T-helper 2 cell treated with Interferon-gamma antibody and Interleukin-4, amounts not matched to agents 100 ng/mL and 5 ng/mL, for 36 hours (primary cell): ENCODE results near the gene SLC38A7. TPM values are rescaled to one million over a fixed set of nuclear protein-coding genes. Genes with fewer than 3 reads are reported as not detected.
"Not testable (repeated sequence)": the region's sequence is repeated elsewhere in the genome, so short reads cannot be mapped to it uniquely, and the experiment has no call there.

ENCODE experiments used
- intact Hi-C: fragments of 100-400 bp; cut with micrococcal nuclease; formaldehyde crosslinking; loops from one replicate; pipeline ENCODE4 v1.15.1; 2023
- total RNA-seq: library from RNA; stranded (reverse); gene quantifications from 2 replicates; pipeline ENCODE4 v1.2.3, GENCODE V29; 2022

The SLC38A7 gene
- total RNA-seq, 1 donor from 2014 or later = 12.7 TPM

DNA sequence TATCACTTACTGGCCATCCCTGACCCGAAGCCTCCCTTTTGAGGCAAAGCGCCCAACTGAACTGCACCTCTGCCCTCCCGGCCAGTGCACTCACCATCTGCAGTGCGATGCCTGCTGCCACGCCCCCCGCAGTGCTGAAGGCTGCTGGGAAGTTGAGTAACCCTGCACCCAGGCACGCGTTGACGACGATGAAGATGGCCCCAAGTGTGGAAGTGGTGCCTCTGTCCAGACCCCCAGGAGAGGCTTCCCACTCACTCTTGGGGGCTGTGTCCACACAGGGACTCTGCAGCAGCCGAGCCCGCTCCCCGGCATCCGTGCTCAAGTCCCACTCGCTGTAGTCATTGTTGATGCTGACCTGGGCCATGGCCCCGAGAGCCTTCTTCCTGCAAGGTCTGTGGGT is 4.8 kb downstream of the SLC38A7 start:
- intact Hi-C loops = loop anchor here (5.0 kb wide), 1 partner anchor 162 kb away; the partner anchor contains the start of gene SETD6

DNA sequence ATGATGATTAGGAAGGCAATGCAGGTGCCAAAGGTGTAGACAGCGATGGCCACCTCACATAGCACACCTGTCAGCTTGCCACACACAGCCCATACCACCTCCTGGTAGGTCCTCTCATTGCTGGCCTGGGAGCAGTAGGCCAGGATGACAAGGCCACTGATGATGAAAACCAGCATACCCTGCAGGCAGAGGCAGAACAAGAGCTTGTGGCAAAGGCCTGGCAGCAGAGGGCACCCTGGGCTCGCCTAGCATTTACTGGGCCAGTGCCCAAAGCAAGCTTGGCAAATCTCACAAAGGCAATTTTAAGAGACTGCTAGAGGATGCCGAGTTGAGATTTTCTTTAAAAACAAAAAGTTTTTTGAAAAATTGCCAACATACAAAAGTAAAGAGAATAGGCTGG is 5.9 kb downstream of the SLC38A7 start:
- intact Hi-C loops = no loop called here

DNA sequence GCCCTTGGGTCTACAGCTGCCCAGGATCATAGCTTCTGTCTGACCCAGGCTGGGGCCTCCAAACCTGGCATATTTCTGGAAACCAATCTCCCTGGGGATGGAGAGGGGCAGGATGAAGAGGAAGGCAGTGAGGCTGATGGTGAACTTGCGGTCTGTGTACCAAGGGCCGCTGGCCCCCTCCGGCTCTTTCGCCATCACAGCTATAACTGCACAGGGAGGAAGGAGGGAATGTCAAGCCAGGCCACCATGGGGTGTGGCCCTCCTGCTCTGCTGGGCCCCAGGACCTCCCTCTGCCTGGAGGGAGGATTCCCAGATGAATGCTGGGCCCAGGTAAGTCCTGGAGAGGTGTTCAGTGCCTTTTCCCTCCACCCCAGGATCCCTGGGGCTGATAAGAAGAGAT is 6.3 kb downstream of the SLC38A7 start:
- intact Hi-C loops = no loop called here

DNA sequence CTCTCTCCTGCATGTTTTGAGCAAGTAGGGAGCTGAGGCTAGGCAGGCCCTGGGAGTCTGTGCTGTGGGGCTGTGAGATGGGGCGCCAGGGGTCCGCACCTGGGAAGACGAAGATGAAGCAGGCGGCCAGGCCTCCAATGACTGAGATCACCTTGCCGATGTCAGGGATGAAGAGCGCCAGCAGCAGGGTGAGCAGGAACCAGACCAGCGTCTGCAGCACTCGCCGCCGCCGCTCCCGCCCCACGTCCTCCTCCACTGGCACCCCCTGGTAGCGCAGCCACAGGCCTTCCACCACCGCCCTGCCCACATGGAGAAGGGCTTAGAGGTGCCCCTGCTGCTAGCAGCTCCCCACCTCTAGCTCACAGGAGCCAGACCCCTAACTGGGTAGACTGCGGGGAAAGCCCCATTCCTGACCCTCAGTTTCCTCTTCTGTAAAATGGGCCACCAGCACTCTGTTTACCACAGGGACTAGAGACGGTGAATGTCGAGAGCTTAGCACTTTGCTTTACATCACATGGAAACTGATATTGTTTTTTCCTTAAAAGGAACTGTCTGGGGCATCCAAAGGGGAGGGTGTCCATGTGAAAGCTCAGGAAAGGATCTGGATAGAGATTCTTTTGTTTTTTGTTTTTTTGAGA is 13.5 kb downstream of the SLC38A7 start:
- intact Hi-C loops = no loop called here

DNA sequence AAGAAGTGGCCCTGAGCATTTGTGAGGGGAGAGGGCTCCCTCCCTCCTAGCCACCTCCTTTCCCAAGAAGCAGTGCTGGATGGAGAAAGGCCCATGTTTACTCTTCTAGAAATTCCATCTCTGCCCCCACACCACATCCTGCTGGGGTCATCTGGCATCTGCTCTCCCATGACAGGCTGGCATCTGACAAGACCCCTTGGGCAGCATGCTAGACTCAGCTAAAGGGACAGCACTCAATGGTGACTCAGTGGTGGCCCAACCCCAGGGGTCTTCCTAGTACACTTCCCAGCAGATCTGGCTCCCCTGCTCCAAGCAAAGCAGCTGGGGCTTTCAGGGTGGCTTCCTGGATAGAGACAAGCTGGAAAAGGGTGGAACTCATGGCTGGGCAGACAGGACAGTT is 14.4 kb downstream of the SLC38A7 start:
- intact Hi-C loops = no loop called here

DNA sequence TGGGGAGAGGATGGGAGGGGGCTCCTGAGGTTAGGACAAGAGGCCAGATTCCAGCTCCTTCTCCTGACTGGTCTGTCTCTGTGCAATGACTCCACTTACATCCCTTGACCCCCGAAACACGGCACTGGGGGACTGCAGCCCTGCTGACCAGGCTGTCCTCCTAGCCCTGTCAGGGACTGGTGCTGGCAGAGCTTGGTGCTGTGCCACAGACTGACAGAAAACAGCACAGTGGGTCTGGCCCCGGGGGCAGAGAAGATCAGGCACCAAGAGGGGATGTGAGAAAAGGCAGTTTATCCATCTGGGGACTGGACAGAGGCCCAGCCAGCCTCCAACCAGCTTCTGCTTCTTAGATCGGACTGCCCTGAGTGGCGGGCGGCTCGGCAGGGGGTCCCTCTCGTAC is 19.4 kb downstream of the SLC38A7 start:
- intact Hi-C loops = no loop called here

DNA sequence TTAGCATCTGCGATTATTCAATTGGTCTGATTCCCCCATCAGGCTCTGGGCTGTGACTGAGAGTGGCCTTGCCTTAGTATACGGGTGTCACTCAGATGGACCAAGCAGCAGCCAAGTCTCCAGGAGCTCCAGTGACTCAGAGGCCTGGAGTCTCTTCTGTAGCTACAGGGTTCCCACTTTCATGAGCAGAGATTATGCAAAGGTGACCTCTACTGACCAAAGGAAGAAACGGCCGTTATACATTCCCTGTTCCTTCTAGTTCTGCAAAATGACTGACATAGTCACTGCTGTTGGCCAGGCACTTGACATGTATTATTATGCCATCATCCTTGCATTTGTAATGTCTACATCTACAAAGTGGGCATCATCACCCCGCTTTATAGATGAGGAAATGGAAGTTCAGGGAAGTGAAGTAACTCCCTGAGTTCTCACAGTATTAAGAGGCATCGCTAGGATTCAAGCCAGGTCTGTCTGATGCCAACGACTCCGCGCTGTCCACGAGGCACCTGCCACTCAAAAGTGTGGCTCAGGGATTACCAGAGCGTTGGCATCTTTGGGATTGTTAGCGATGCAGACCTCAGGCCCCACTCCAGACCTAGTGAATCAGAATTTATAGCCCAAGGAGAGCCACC is 23.3 kb downstream of the SLC38A7 start:
- intact Hi-C loops = loop anchor here (1.0 kb wide), 2 partner anchors 95 to 149 kb away; no protein-coding TSS in a partner anchor

DNA sequence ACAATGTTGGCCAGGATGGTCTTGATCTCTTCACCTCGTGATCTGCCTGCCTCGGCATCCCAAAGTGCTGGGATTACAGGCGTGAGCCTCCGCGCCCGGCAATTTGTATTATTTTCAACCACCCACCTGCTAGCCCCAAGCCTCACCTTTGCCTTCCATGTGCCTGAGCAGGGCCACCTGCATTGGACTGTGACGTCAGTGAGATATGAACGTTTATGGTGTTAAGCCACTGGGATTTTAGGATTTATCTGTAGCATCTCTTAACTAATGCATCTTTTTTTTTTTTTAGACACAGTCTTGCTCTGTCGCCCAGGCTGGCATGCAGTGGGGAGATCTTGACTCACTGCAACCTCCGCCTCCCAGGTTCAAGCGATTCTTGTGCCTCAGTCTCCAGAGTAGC is 24.7 kb downstream of the SLC38A7 start:
- intact Hi-C loops = not testable (repeated sequence)

DNA sequence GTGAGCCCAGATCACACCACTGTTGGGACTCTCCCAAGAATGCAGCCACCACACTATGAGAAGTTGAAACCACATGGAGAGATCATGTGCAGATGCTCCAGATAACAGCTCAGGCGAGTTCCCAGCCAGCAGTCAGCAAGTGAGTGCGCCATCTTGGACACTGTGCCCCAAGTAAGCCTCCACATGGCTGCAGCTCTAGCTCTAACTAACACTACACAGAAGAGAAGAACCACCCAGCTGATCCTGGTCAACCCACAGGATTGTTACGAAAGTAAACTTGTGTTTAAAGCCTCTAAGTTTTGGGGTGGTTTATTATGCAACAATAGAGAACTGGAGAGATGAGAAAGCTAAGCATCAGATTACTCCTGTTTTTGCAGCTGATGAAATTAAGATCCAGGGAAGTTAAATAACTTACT is 25.8 kb downstream of the SLC38A7 start:
- intact Hi-C loops = no loop called here

DNA sequence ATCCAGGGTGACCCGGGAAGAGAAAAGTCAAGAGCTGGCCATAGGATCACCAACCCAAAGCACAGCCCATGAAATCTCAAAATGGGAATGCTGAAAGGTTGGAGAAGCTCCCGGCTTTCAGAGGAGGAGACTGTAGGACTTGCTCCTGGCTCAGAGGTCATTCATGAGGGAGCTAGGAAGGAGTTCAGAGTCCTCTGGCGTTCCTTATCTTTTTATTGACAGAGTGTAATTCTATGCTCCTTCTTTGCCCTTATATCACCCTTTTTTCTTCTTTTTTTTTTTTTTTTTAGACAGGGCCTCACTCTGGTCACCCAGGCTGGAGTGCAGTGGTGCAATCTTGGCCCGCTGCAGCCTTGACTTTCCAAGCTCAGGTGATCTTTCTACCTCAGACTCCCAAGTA is 27.7 kb downstream of the SLC38A7 start:
- intact Hi-C loops = no loop called here

DNA sequence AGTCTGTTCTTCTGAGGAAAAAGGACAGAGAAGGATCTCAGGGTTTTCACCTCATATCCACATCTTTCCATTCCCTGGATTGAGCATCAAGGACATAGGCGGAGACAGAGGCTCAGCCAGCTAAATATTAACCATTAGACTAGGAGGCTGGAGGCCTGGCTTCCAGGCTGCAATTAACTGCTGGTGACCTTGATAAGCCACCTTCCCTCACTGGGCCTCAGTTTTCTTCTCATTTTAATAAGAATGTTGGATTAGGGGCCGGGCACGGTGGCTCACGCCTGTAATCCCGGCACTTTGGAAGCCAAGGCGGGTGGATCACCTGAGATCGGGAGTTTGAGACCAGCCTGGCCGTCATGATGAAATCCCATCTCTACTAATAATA is 29.4 kb downstream of the SLC38A7 start:
- intact Hi-C loops = no loop called here

DNA sequence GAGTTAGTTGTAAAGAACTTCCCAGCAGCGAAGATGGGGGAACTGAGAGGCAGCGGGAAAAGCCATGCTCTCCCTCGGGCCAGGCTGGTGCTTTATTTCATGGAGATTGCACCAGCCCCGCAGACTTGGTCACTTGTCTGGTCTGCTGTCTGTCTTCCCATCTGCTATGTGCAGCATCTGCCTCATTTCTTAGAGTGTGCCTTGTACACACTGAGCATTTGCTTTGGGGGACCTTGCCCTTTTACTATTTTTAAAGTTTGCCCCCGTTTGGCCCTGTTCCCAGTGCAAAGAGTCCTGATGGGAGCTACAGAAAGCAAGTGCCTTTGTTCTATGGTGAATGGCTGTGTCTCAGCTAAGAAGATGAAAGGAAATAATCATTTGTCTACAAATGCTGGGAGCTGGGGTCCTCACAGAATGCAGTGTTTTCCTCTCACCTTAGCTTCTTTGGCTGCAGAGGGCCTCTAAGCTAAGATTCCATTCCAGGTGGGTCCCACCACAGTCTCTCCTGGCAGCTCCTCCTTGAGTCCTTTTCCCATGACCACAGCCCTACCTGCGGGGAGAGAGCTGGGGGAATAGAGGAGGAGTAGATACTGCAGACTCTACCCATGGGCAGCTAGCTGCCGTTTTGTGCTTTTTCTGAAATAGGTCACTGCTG is 29.9 kb downstream of the SLC38A7 start:
- intact Hi-C loops = no loop called here

DNA sequence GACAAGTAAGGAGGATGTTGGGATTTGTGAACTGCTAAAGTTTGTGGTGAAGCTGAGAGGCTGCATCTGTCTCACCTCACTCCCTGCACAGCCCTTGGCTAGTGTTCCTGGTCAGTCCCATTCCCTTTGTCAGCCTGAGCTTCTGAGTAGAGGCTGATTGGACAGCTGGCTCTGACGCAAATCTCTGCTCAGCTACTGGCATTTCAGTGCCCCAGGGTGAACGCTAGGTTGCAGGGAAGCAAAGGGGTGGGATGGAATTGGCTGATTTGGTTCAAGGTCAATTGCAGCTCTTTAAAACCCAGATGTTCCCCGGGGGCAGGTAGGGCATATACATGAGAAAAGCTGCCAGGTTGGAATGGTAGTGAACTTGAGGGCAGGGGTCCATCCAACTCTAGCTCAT is 31.8 kb downstream of the SLC38A7 start:
- intact Hi-C loops = no loop called here

DNA sequence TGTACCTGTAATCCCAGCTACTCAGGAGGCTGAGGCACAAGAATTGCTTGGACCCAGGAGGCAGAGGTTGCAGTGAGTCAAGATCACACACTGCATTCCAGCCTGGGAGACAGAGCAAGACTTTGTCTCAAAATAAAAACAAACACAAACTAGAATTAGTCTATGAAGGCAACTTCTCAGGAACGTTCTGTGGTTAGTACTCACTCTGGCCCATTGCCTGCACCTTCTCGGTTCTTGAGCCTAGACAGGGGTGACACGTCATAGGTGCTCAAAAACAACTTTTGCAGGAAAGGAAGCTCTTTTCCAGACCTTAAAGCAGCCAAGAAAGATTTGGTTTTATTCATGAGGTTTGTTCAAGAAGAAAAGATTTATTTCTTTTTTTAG is 32.6 kb downstream of the SLC38A7 start:
- intact Hi-C loops = no loop called here

DNA sequence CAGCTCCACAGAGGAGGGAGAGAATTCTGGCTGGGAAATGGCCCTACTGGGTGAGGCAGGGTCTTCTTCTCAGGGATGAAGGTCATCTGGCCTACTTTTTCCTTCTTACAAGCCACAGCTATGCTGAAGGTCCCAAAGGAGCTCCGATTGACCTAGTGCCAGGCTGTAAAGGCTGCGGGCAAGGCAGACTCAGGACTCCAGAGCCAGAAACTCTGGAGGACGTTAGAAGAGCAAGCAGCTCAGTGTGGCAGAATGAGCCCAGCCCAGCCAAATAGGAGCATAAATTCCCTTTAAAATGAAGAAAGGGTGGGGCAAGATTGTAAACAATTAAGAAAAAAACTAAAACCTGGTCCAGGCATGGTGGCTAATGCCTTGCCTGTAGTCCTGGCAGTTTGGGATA is 34.9 kb downstream of the SLC38A7 start:
- intact Hi-C loops = no loop called here

DNA sequence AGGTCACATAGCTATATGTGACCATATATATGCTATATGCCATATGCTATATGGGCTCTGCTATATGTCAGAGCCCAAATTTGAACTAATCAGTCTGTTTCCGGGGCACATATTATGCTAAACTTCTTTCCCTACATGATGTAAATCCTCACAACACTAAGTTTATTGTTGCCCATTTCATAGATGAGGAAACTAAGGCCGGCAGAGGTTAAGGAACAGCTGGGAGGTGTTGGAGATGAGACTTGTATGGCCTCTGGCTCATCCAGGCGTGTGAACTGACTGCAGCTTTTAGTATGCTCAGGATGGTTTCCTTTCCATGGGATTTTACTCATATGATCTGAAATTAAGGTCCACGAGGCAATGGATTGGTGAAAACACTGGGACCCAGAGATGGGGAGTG is 37.5 kb downstream of the SLC38A7 start:
- intact Hi-C loops = no loop called here

DNA sequence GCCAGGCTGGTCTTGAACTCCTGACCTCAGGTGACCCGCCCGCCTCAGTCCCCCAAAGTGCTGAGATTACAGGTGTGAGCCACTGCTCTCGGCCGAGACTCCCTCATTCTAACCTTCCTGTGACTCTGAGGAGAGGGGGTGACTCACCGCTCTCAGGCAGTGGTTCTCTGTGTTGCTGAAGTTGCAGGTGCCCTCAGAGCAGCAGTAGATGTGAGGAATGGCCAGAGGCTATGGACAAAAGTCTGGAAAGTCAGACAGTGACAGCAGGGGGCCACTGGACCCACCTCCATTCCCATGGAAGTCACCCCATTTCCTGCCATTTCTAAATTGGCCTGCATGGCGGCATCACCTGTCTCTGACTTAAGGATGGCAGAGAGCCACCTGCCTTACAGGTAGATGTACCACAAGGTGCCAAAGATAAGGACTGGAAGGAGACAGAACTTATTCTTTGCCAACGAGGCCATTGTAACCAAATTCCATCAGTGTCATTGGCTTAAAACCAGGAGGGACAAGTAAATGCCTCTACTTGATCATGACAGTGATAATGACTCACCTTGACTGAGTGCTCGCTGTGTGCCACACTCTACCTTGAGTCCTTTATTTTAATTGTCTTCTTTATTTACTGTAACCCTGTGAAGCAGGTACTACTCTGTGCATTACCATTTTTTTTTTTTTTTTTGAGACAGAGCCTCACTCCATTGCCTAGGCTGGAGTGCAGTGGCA is 39.6 kb downstream of the SLC38A7 start:
- intact Hi-C loops = no loop called here

DNA sequence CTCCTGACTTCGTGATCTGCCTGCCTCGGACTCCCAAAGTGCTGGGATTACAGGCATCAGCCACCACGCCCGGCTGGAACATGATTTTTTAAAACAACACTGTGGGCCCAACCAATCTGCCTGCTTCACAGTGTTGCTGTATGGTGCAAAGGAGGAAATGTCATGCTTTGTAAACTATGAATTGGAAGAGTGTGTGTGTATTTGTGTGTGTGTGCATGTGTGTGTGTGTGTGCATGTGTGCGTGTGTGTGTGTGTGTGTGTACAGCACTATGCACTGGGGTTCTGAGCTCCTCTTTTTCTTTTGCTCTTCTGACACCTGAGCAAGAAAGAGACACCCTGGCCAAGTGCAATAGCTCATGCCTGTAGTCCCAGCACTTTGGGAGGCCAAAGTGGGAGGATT is 40.5 kb downstream of the SLC38A7 start:
- intact Hi-C loops = no loop called here

DNA sequence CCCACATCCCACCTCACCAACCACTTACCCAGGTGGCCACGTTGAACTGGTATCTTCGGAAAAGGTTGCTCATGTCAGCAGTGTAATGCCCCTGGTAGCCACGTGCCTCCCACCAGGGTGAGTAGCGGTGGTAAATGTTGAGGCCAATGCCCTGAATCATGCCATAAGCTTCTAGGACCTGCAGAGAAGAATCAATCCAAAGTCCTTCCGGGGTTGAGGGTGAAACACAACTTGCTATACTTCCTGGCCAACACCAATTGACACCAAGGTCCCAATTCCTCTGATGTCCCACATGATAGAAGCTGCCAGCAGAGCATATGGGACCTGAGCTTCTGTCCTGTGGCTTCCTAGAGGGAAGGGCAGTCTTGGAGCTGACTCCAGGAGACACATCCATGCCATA is 43.6 kb downstream of the SLC38A7 start:
- intact Hi-C loops = no loop called here

DNA sequence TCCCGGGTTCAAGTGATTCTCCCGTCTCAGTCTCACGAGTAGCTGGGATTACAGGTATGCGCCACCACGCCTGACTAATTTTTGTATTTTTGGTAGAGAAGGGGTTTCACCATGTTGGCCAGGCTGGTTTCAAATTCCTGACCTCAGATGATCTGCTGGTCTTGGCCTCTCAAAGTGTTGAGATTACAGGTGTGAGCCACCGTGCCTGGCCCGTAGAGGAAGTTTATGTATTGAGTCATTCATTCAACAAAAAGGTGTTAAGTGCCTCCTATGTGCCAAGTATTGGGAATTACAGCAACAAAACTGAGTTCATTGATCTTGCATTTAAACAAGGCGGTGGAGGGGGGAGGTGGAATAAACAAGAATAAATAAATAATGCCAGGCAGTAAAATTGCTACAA is 44.7 kb downstream of the SLC38A7 start:
- intact Hi-C loops = no loop called here

DNA sequence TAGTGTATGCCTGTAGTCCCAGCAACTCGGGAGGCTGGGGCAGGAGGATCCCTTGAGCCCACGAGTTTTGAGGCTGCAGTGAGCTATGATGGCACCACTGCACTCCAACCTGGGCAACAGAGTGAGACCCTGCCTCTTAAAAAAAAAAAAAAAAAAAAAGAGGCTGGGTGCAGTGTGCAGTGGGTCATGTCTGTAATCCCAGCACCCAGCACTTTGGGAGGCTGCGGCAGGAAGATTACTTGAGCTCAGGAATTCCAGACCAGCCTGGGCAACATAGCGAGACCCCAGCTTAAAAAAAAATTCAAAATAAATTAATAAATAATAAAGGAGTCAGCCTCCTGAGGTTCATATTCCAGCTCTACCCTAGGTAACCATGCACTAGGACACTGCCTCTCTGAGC is 45.3 kb downstream of the SLC38A7 start:
- intact Hi-C loops = no loop called here
